ENCODE data around the gene HJURP.

DNA sequence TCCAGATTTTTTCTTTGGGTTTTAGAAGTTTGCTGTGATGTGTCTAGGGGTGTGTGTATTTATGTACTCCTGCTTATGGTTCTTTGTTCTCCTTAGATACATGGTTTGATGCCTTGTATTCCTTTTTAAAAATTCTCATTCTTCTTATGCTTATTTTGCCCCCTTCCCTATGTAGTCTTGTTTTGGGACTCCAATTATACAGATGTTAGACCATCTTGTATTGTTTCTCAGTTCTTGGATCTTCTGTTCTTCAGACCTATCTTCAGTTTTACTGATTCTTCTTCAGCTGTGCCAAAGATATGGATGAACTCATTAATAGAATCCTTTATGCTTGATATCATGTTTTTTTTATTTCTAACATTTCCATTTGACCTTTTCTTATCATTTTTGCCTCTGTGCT is 28.0 kb upstream of the HJURP start:
- TF ChIP-seq, protein P1, sequence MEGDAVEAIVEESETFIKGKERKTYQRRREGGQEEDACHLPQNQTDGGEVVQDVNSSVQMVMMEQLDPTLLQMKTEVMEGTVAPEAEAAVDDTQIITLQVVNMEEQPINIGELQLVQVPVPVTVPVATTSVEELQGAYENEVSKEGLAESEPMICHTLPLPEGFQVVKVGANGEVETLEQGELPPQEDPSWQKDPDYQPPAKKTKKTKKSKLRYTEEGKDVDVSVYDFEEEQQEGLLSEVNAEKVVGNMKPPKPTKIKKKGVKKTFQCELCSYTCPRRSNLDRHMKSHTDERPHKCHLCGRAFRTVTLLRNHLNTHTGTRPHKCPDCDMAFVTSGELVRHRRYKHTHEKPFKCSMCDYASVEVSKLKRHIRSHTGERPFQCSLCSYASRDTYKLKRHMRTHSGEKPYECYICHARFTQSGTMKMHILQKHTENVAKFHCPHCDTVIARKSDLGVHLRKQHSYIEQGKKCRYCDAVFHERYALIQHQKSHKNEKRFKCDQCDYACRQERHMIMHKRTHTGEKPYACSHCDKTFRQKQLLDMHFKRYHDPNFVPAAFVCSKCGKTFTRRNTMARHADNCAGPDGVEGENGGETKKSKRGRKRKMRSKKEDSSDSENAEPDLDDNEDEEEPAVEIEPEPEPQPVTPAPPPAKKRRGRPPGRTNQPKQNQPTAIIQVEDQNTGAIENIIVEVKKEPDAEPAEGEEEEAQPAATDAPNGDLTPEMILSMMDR (IDR thresholded peaks at IDR 0.05), result no peak
- TF ChIP-seq EZH2 (IDR thresholded peaks at IDR 0.05), result no peak
- no peak for TF ChIP-seq EZH2phosphoT487 (IDR thresholded peaks at IDR 0.05)

All from neural progenitor cell (in vitro differentiated cells).